B cell (primary cell): ENCODE measurements around the gene NPAS3. TPM values are rescaled to one million over a fixed set of nuclear protein-coding genes. Genes with fewer than 3 reads are reported as not detected.

ENCODE experiments used
- ATAC-seq: fragments of 200-7000 bp; cut with Tn5 transposase; one replicate; pipeline ENCODE4 v1.10.0; 2021; ENCODE audit warnings: low read depth, mild to moderate bottlenecking, moderate number of reproducible peaks, moderate library complexity
- CTCF ChIA-PET: fragments of 350-600 bp; sonication (Branson Sonifier 250); formaldehyde crosslinking; loops from one replicate; lab custom pipeline; 2021; ENCODE audit warnings: antibody characterized with exemption, inconsistent platforms; lab: Charles Lee
- POLR2A ChIA-PET: fragments of 350-600 bp; sonication (Branson Sonifier 250); formaldehyde crosslinking; loops from one replicate; lab custom pipeline; 2021; ENCODE audit warnings: antibody characterized with exemption; lab: Charles Lee
- DNase-seq: peaks from one replicate; pipeline ENCODE4 v3.0.0; 2013
- H2AFZ ChIP-seq: 2 replicates; pipeline ENCODE4 v1.6.1; 2012; ENCODE audit warnings: mild to moderate bottlenecking, low read depth, low read length; ENCODE audit not compliant: insufficient read depth, poor library complexity, severe bottlenecking
- H3K27ac ChIP-seq, 2 donors: 1 replicate in 1 of 2; 2 replicates in 1 of 2; pipeline ENCODE4 v1.5.1; 2012 to 2013; ENCODE audit warnings: low read length in 2 of 2, mild to moderate bottlenecking in 2 of 2, moderate library complexity in 1 of 2
- H3K27me3 ChIP-seq, 4 experiments: fragments of 200-600 bp in 1 of 4; sonication (generic) in 1 of 4; replicated peaks in 1 of 4; 1 replicate in 2 of 4; 2 replicates in 2 of 4; pipeline versions ENCODE4 v1.6.1 to v1.7.0; 2013 to 2016; ENCODE audit warnings: low read length in 3 of 4, mild to moderate bottlenecking in 2 of 4, mixed read lengths in 1 of 4, moderate library complexity in 1 of 4; ENCODE audit not compliant: insufficient read depth in 4 of 4, control insufficient read depth in 3 of 4; ENCODE audit errors: control extremely low read depth in 1 of 4
- H3K36me3 ChIP-seq, 2 experiments: replicated peaks in 1 of 2; 1 replicate in 1 of 2; 2 replicates in 1 of 2; pipeline versions ENCODE4 v1.6.1 to v1.7.1; 2013; ENCODE audit warnings: low read length in 1 of 2; ENCODE audit not compliant: insufficient read depth in 2 of 2, control insufficient read depth in 1 of 2; ENCODE audit errors: control extremely low read depth in 1 of 2, extremely low read depth in 1 of 2
- H3K4me1 ChIP-seq, 2 donors: fragments of 200-600 bp in 1 of 2; sonication (generic) in 1 of 2; 1 replicate in 1 of 2; 2 replicates in 1 of 2; pipeline versions ENCODE4 v1.5.1 to v1.6.1; 2013 to 2017; ENCODE audit warnings: low read length in 2 of 2; ENCODE audit not compliant: control insufficient read depth in 2 of 2, insufficient read depth in 2 of 2
- H3K4me2 ChIP-seq: replicated peaks from 2 replicates; pipeline ENCODE3; 2012; ENCODE audit warnings: mild to moderate bottlenecking, low read depth, low read length; ENCODE audit not compliant: poor library complexity, severe bottlenecking
- H3K4me3 ChIP-seq, 5 experiments: fragments of 200-600 bp in 1 of 5; sonication (generic) in 1 of 5; 1 replicate in 3 of 5; 2 replicates in 2 of 5; pipeline versions ENCODE4 v1.5.1 to v1.7.0; 2011 to 2016; ENCODE audit warnings: low read length in 4 of 5, mild to moderate bottlenecking in 4 of 5, low read depth in 2 of 5, control low read depth in 1 of 5, moderate library complexity in 1 of 5; ENCODE audit not compliant: insufficient read depth in 1 of 5; ENCODE audit errors: control extremely low read depth in 1 of 5, extremely low read depth in 1 of 5
- H3K79me2 ChIP-seq: fragments of 200-600 bp; sonication (generic); one replicate; pipeline ENCODE4 v1.6.0; 2016; ENCODE audit warnings: low read length; ENCODE audit not compliant: control insufficient read depth, insufficient read depth
- H3K9ac ChIP-seq: fragments of 200-600 bp; sonication (generic); 2 replicates; pipeline ENCODE4 v1.6.1; 2017; ENCODE audit warnings: mild to moderate bottlenecking, low read length, moderate library complexity
- H3K9me3 ChIP-seq, 3 donors: one replicate each; pipeline versions ENCODE4 v1.6.1 to v1.7.1; 2013; ENCODE audit warnings: low read length in 2 of 3; ENCODE audit not compliant: control insufficient read depth in 2 of 3, insufficient read depth in 1 of 3; ENCODE audit errors: control extremely low read depth in 1 of 3
- H4K20me1 ChIP-seq: 2 replicates; pipeline ENCODE4 v1.6.0; 2012; ENCODE audit warnings: mild to moderate bottlenecking, low read length; ENCODE audit not compliant: insufficient read depth, control insufficient read depth, poor library complexity, severe bottlenecking
- H3K27ac Mint-ChIP-seq: one replicate; pipeline ENCODE4 v1.8.0; 2021; ENCODE audit warnings: mixed read lengths
- H3K27me3 Mint-ChIP-seq: one replicate; pipeline ENCODE4 v1.8.0; 2021; ENCODE audit warnings: mixed read lengths
- H3K4me1 Mint-ChIP-seq: one replicate; pipeline ENCODE4 v1.8.0; 2021; ENCODE audit warnings: mixed read lengths
- H3K4me3 Mint-ChIP-seq: one replicate; pipeline ENCODE4 v1.8.0; 2021; ENCODE audit warnings: mixed read lengths
- H3K9me3 Mint-ChIP-seq: one replicate; pipeline ENCODE4 v1.8.0; 2022; ENCODE audit warnings: mixed read lengths; ENCODE audit not compliant: insufficient read depth
- EZH2 ChIP-seq: IDR thresholded peaks from 2 replicates; pipeline ENCODE4 v1.6.1; 2012; ENCODE audit warnings: borderline replicate concordance, low read depth, mild to moderate bottlenecking, moderate library complexity, low read length; ENCODE audit not compliant: insufficient read depth, poor library complexity, severe bottlenecking
- WGBS: methylation state at CpG from one replicate; pipeline ENCODE4 v1.1.5; 2013; ENCODE audit warnings: missing lambda C conversion rate; ENCODE audit not compliant: insufficient coverage; 5-methylcytosine and 5-hydroxymethylcytosine counted together
- intact Hi-C: fragments of 100-400 bp; cut with micrococcal nuclease; formaldehyde crosslinking; loops from one replicate; pipeline ENCODE4 v1.10.0; 2022
- polyA plus RNA-seq: library from polyadenylated mRNA; depleted of rRNA; stranded (reverse); fragments of >200 nt; gene quantifications from 2 replicates; pipeline ENCODE4 v1.2.3, GENCODE V29; 2012
- total RNA-seq, 2 donors: library from RNA; stranded (reverse); fragments of 120-200 nt in 1 of 2; gene quantifications; 1 replicate in 1 of 2; 2 replicates in 1 of 2; pipeline versions ENCODE4 v1.2.3 to v1.2.4, GENCODE V29; 2013 to 2022
- TF ChIP-seq, protein P1 (sequence below): fragments of 200-600 bp; IDR thresholded peaks from one replicate; pipeline ENCODE4 v1.8.0; 2022; ENCODE audit warnings: antibody characterized with exemption, mild to moderate bottlenecking

NPAS3 gene
- total and polyA plus RNA-seq, 2 donors (not counting 1 experiment from before 2014, with no cell fraction given): not detected

DNA sequence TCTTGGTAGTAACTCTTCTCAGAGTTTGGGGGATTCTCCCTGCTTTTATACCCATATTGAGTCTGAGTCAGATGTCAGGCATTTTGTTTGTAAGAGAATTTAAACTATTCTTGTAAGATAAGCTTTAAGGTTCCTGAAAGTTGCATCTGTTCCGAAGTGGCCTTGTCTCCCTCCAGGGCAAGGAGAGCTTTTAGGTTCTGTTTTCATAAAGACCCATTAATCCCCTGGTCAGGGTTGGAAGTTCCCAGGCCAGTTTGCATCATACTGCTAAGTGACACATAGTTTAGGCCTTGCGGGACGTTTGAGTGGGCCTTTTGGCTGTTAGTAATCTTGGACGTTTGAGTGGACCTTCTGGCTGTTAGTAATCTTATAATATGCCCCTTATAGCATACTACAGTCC, 396.7 kb downstream of the NPAS3 start:
- Histone ChIP-seq H3K4me2 (no peak overlapping the region), H3K4me1 (no peaks in the 10 kb centered on the region), H3K9ac (no peak overlapping the region), H3K36me3 (no peaks in the 10 kb centered on the region), H3K27ac (no peak overlapping the region), H3K27me3 (no peaks in the 10 kb centered on the region), H2AFZ (no peak overlapping the region), H3K9me3 (no peaks in the 10 kb centered on the region), H3K79me2 (no peaks in the 10 kb centered on the region), H3K4me3 (no peak overlapping the region), H4K20me1 (no peaks in the 10 kb centered on the region)
- WGBS: 80% methylated on average over 1 of the region's 4 CpGs
- Mint-ChIP-seq H3K4me3 (no peak overlapping the region), H3K27me3 (no peaks in the 10 kb centered on the region), H3K27ac (no peak overlapping the region), H3K4me1 (no peaks in the 10 kb centered on the region), H3K9me3 (peaks cover 7% of the 10 kb centered on the region)
- DNase-seq: no peak
- intact Hi-C loops: no loop called here
- ATAC-seq: no peak
- POLR2A ChIA-PET: no interaction called here
- TF ChIP-seq, protein P1, sequence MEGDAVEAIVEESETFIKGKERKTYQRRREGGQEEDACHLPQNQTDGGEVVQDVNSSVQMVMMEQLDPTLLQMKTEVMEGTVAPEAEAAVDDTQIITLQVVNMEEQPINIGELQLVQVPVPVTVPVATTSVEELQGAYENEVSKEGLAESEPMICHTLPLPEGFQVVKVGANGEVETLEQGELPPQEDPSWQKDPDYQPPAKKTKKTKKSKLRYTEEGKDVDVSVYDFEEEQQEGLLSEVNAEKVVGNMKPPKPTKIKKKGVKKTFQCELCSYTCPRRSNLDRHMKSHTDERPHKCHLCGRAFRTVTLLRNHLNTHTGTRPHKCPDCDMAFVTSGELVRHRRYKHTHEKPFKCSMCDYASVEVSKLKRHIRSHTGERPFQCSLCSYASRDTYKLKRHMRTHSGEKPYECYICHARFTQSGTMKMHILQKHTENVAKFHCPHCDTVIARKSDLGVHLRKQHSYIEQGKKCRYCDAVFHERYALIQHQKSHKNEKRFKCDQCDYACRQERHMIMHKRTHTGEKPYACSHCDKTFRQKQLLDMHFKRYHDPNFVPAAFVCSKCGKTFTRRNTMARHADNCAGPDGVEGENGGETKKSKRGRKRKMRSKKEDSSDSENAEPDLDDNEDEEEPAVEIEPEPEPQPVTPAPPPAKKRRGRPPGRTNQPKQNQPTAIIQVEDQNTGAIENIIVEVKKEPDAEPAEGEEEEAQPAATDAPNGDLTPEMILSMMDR: no peak
- TF ChIP-seq EZH2: no peak
- CTCF ChIA-PET: no interaction called here

DNA sequence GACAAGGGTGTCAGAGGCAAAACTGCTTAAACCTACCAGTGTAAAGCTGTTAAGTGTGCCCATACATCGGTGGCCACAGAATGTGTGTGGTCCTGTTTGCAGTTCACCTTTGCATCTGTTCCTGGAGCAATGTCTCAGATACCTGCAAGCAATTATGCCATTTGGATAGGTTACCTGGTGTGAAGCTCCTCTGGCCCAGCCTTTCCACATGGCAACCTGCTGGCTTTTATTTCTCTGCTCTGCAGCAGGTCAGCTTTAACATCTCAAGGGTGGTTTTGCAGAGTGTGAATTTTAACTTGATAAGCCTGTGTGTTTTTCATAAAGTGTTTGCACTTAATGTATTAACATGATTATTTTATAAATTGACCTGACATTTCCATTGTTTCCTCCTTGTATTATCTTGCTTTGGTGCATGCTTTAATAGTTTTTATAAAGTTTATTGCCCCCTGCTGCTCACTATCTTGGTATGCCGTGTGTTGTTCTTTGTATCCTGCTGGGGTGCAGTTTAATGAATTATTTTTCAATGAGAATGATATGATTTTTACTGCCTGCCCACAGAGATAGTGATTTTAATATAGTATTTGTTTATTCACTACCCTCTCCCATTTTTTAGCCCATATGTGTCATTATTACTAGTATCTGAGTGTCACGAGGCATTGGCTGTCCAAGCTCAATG, 403.8 kb downstream of the NPAS3 start:
- no peaks in the 10 kb centered on the region for H4K20me1 ChIP-seq
- TF ChIP-seq, protein P1: no peak
- no peak for TF ChIP-seq EZH2
- intact Hi-C loops: no loop called here
- CTCF ChIA-PET: no interaction called here
- no peaks in the 10 kb centered on the region for H3K36me3 ChIP-seq
- H3K27ac ChIP-seq: no peak overlapping the region
- ATAC-seq: no peak
- H3K4me3 ChIP-seq: no peak overlapping the region
- H3K4me1 ChIP-seq: no peaks in the 10 kb centered on the region
- Mint-ChIP-seq H3K27ac (no peak overlapping the region), H3K27me3 (no peaks in the 10 kb centered on the region), H3K4me1 (no peaks in the 10 kb centered on the region), H3K9me3 (peaks cover 3% of the 10 kb centered on the region), H3K4me3 (no peak overlapping the region)
- no peak overlapping the region for H3K9ac ChIP-seq
- no peaks in the 10 kb centered on the region for H3K9me3 ChIP-seq
- H2AFZ ChIP-seq: no peak overlapping the region
- no peak for DNase-seq
- 100% methylated on average over 1 of the region's 3 CpGs for WGBS
- no peak overlapping the region for H3K4me2 ChIP-seq
- no peaks in the 10 kb centered on the region for H3K27me3 ChIP-seq
- POLR2A ChIA-PET: no interaction called here
- no peaks in the 10 kb centered on the region for H3K79me2 ChIP-seq
